GM21723 (cell line): ENCODE measurements around the gene CA7.
"Not testable (repeated sequence)": the region's sequence is repeated elsewhere in the genome, so short reads cannot be mapped to it uniquely, and the experiment has no call there.

Source experiments
- ATAC-seq: cut with Tn5 transposase; IDR thresholded peaks from one replicate; pipeline ENCODE4 v1.9.1; 2021; ENCODE audit warnings: mild to moderate bottlenecking, moderate library complexity; ENCODE audit not compliant: unreplicated experiment

CA7 gene

GRCh38 chr16:66846266-66846665 lies 2.1 kb downstream of the CA7 start:
- no peak for ATAC-seq

- no peak for ATAC-seq
These were observed 2.6 kb downstream of the CA7 start for GRCh38 chr16:66846831-66847230.

GRCh38 chr16:66847533-66848067 lies 3.4 kb downstream of the CA7 start:
- no peak for ATAC-seq

DNA sequence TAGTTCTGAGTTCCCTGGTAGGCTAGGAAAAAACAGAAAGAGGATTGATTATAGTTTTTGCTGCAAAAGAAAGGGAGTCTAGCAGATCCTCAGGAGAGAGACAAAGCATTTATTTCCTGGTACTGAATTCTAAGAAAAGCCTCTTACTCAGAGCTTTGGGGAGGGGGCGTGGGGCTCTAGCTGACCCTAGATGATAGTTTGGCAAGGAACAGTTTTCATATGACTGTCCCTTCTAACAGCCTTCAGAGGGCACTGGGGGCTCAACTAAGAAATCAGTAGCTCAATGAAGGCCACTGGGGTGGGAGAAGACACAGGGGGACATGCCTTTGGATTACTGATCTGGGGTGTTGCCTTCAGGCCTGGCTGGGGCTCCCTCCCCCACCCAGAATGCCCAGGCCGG lies 4.0 kb downstream of the CA7 start:
- no peak for ATAC-seq

- ATAC-seq = no peak
These were observed 4.8 kb downstream of the CA7 start for GRCh38 chr16:66849021-66849420.

DNA sequence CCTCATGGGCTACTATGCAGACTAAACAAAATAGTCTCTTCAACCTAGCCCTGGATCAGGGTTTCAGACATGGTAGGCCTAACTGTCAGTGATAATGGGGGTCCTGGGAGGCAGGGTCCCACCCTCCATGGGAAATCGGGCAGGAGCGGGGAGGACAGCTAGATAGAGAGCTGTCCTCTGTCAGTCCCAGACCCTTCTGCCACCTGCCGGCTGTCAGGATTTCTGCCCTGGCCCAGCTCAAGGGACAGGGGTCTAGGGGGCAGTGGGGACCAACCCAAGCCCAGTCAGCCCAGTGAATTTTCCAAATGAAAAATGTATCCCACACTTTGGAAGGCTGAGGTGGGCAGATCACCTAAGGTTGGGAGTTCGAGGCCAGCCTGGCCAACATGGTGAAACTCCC lies 5.3 kb downstream of the CA7 start:
- no peak for ATAC-seq

GRCh38 chr16:66850115-66850815 lies 6.1 kb downstream of the CA7 start:
- ATAC-seq = no peak

- no peak for ATAC-seq
These were observed 7.2 kb downstream of the CA7 start for GRCh38 chr16:66851166-66851964.

- ATAC-seq = no peak
These were observed 9.3 kb downstream of the CA7 start for GRCh38 chr16:66853261-66854139.

DNA sequence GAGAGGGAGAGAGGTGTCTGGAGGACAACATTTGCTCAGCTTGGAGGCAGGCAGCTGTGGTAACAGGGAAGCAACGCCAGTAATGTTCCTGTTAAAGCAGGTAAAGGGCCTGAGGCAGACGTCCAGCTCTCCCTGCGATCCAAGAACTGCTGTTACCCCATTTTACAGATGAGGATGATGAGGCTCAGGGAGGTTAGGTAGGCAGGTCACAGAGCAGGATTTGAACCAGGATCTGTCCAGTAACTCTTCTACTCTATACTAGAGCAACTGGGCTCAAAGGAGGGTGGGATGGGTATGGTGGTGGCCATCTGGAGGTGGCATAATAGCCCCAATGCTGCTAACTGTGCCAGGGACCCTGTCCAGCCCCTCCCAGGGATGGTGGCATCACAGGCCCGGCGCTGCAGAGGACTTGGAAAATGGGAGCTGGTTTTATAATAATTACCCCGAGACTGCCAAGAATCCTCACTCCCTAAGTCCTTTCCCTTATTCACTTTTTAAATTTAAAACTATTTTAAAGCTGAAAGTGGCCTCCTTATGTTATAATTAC lies 12.0 kb downstream of the CA7 start:
- ATAC-seq = no peak

DNA sequence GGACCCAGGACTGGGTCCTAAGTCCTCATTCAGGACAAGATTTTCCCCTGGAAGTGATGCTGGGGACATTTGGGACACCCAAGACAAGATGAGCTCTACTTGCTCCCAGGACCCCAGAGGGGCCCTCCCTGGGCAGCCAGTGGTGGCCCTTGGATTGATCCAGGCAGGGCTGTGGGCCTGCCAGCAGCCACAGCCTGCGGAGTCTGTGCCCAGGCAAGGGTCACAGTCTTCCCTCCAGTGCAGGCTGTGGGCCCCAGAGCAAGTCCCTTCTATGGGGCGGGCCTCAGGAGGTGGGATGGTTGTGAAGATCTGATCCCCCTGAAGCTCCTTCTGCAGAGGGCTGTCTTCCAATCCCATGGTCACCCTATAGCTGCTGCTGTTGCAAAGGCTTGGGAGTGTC lies 12.6 kb downstream of the CA7 start:
- ATAC-seq = no peak

- ATAC-seq = no peak
These were observed 13.2 kb downstream of the CA7 start for GRCh38 chr16:66857437-66857836.

DNA sequence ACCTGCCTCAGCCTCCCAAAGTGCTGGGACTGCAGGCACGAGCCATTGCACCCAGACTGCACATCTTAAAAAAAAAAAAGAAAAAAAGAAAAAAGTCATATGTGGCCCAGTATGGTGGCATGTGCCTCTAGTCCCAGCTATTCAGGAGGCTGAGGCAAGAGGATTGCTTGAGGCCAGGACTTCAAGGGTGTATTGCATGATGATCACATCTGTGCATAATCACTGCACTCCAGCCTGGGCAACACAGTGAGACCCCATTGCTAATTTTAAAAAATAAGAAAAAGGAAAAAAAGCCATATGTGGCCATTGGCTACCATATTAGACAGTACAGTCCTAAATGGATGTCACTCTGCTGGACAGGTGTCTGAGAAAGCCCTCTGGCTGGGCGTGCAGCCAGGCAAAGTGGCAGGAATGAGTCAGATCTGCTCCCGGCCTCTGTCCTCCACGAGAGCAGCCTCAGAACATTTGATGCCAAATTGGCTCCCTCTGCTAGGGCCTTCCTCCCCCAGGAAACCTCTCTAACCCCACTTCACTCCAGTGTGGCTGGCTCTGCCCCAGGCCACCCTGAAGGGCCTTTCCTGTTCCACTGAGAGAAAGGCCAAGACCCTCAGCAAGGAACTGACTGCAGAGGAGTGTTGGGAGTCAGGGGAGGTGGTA lies 14.7 kb downstream of the CA7 start:
- no peak for ATAC-seq

GRCh38 chr16:66859397-66860068 lies 15.3 kb downstream of the CA7 start:
- no peak for ATAC-seq

DNA sequence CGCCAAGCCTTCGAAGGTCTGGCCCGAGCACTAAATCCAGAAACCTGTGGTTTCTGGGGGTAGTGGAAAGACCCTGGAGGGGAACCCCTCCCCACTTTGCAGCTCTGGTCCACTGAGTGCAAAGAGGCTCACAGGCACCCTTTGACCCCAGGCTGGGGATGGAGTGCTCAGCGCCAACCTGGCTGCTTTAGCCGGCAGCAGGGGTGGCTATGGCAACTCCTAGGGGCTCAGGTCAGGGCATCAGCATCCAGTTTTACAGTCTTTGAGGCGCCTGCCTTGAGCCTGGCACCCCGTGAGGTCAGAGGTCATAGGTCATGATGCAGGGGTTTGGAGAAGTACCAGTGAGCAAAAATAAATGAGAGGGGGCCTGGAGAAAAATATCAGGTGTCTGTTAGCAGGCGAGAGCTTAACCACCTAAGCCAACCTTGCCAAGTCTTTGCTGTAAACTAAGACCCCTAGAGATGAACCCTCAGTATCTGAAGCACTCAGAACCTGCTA lies 17.9 kb downstream of the CA7 start:
- ATAC-seq = no peak

DNA sequence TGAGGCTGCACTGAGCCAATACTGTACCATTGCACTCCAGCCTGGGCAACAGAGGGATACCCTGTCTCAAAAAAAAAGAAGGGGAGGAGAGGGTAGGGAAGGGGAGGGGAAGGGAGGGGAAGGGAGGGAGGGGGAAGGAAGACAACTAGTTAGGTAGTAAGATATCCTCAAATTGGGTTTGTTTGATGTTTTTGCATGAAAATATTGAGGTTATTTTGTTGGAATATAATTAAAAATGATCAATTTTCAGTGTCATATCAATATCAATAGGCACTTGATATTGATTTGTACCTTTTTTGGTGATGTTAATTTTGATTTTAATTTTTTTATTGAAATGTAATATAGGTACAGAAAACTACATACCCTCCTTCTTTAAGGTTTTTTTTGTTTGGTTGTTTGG lies 19.5 kb downstream of the CA7 start:
- no peak for ATAC-seq

GRCh38 chr16:66869424-66869823 lies 25.2 kb downstream of the CA7 start:
- ATAC-seq = no peak

DNA sequence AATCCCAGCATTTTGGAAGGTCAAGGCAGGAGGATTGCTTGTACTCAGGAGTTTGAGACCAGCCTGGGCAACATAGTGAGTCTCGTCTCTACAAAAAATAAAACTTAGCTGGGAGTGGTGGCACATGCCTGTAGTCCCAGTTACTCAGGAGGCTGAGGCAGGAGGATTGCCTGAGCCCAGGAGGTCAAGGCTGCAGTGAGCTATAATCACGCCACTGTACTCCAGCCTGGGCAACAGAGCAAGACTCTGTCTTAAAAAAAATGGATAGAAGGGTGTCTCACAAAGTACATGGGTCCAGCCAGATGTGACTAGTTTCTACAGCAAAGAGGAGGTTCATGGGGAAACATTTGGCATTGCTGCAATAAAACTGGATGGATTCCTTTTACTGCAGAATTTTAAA lies 27.1 kb downstream of the CA7 start:
- ATAC-seq = not testable (repeated sequence)

GRCh38 chr16:66871840-66872239 lies 27.6 kb downstream of the CA7 start:
- ATAC-seq = no peak

DNA sequence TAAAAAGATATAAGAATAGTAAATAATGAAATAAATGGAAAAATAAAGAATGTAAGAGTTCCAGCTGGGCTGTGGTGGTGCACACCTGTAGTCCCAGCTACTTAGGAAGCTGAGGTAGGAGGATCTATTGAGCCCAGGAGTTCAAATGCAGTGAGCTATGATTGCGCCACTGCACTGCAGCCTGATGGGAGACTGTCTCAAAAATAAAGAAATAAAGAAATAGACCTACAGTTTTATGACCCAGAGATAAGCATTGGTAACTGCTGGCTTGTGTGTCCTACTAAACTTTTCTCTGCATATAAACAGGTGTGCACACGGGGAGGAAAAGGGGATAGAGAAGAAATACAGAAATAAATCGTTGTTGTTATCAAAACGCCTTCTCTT lies 28.3 kb downstream of the CA7 start:
- no peak for ATAC-seq
